Dedifferentiated amniotic fluid mesenchymal stem cell (primary cell): ENCODE results near the gene PNPLA2.
A peak's percentile ranks its signal among the peaks of the same experiment; 100 is the strongest.

Experiments
- DNase-seq: peaks from one replicate; pipeline ENCODE4 v3.0.0-alpha.2; 2016; ENCODE audit errors: extremely low spot score

Gene PNPLA2

DNA sequence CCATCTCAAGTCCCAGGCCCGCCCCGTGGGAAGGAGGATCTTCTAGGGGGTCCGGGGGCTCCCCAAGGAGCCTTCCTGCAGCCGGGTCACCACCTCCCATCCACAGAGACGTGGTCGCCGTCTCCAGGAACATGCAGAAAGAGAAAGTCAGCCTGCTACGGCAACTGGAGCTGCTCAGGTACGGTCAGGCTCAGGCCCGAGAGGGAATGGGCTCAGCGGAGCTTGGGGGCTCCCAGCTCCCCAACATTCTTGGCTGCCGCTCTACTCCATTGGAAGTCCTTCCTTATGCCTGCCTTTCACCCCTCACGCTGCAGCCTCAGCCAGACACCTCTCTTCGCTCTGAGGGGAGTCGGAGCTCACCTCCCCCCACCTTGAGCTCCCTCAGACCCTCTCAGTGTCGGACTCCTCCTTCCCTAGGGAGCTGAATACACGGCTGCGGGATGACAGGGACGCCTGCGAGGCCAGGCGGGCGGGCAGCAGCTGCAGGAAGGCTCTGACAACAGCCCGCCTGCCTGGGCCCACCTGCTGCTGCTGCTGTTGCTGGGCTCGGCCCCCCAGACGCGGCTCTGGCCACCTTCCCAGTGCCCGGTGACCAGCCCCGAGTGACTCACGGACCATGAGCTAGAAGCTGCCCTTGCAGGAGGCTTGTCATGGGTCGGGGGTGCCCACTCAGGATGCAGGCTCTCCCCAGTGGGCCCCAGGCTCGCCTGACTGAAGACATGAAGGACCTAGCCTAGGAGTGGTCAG lies 12.6 kb downstream of the PNPLA2 start:
- DNase-seq, result no peak

DNA sequence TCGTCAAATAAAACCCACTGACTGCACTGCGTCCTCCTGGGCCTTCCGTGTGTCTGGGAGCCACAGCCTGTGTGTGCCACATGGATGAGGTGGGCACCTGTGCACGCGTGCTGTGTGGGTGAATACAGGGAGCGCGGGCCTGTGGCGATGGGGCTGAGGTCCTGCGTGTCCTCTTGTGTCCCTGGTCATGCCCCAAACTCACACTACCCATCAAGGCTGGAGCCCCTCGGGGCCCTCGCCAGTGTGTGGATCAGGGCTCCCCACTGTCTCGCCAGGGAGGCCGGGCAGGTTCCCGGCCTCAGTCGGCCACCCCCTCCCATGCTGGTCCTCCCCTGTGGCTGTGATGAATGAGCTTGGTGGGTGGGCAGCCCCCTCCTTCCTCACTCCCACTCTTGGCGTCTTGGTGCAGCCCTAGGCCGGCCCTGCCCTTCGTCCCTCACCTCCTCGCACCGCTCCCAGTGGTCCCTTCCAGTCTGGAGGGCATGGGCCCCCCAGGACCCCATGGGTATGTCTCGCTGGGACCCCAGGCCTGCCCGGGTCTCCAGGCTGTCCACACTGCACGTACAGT lies 13.3 kb downstream of the PNPLA2 start:
- no peak for DNase-seq

DNA sequence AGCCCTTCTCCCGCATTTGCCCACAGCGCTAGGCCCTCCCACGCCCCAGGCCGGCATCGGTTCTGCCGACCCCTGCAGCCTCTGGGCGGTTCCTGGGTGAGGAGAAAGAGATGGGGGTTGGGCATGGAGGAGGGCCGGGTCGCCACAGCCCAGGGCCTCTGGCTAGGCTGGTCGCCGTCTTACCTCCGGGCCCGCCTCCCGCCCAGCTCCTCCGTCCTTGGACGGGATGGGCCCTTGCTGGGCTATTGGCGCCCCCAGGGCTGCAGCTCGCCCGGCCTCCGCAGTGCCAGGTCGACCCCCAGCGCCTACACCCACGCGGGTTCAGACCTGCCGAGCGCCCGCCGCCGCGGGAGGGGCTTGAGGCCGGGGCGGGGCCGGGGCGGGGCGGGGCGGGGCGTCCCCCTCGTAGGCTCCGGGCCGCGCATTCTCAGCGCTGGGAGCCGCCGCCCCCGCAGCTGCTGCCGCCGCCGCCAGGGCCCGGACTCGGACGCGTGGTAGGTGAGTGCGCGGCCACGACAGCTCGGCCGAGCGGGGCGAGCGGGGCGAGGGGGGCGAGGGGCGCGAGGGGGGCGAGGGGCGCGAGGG lies 13.9 kb downstream of the PNPLA2 start, which contains the start of gene CD151:
CD151 (plus strand) TSS at position 424 of the 585 bp plus-strand sequence. CDS start 3,118 bp downstream, outside the sequence.
- DNase-seq, result no peak

DNA sequence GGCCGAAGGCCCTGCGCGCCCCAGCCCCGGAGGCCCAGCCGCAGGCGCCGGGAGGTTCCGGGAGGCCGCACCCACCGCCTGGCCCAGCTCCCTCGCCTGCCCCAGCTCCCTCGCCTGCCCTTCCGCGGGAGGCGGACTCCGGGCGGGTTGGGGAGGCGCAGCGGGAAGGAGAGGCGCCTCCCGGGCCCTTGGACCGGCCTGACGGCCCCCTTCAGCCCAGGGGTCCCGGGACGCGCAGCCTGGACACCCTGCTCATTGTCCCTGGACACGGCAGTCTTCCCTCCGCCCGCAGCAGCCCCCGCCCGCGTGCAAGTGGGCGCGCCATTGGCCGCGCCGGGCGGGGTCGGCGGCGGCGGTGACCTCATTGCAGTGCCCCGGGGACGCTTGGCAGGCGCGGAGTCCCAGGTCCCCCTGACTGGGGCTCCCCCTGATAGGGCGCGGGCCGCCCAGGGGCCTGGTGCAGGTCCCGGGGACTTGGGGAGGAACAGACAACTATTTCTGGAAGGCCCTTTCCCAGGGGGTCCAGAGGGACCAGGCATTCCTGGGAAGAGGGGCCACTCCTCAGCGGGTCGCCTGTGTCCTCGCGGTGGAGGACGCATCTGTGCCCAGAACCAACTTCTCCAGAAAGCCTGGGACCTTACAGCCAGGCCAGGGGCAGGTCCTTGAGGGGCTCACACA lies 14.5 kb downstream of the PNPLA2 start:
- DNase-seq, result no peak

DNA sequence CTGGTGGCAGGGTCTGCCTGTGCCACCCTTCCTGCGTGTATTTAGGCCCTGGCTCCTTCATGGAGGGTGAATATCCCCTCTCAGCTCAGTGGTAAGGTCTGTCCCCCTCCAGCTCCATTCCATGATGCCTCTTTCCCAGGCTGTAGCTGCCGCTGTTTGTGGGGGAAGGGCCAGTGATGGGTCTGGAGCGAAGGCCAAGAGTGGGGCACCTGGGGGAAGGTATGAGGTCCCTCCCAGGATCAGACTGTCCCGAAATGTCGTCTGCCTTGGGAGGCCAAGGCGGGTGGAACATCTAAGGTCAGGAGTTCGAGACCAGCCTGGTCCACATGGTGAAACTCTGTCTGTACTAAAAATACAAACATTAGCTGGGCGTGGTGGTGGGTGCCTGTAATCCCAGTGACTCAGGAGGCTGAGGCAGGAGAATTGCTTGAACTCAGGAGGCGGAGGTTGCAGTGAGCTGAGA lies 15.2 kb downstream of the PNPLA2 start:
- no peak for DNase-seq

DNA sequence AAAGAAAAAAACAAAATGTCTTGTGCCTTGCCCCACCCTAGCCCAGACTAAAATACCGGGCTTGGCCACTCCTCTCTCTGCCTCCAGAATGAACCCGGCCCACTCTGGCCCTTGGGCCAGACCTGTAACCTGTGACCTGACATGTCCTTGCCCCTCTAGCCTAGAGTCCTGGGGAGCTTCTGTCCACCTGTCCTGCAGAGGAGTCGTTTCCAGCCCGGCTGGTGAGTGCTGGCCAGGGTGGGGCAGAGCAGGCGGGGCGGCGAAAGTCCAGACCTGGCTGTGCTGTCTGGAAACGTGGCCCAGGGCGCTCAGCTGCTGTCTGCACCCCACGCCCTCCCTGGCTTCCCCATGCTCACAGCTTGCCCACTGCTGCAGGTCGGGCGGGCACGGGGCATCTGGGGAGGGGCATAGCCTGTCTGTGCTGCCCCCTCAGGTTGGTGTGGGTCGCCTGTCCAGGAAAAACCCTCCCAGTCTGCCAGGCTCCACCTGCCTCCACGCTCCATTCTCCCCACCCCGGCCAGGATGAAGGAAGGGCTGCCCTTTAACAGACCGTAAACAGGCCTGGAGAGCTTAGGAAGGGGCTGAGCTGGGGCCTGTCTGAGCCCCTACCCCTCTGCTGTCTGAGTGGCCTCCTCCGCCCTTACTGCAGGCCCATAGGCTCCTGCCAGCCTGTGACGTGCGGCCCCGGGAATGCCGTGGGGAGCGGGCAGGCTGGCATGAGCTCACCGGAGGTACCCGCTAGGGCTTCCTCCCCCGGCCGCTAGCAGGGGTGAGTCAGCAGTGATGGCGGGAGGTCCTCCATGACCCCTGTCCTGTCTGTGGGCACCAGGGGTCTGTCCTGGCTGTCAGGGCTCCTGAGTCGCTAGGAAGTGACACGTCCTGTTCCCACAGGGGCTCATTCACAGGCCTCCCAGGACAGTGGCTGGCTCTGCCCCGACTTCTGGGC lies 15.9 kb downstream of the PNPLA2 start:
- peak; percentile 82 for DNase-seq

DNA sequence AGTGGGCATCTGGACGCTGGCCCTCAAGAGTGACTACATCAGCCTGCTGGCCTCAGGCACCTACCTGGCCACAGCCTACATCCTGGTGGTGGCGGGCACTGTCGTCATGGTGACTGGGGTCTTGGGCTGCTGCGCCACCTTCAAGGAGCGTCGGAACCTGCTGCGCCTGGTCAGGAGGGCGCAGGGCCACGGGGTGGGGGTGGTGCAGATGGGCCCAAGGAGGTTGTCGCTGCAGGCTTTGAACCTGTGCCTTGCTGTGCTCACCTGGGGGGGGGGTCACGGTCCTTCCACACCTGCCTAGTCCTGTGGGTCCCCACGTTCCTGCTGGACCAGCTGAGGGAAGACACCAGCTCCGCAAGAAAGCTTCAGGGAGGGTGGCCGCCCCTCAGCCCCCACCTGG lies 17.6 kb downstream of the PNPLA2 start:
- DNase-seq, result no peak

DNA sequence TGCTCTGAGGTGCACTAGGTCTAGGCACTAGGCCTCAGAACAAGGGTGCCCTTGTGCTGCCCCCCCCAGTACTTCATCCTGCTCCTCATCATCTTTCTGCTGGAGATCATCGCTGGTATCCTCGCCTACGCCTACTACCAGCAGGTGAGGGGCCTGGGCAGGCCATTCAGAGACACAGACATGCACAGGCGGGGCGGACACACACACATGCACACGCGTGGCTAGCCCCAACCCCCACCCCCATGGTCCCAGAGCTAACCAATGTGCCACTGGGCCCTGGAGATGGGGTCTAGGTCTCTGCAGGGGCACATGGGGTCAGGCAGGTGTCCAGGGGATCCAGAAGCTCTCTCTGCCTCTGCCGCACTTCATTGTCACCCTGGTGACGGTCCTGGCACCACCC lies 18.0 kb downstream of the PNPLA2 start:
- no peak for DNase-seq

DNA sequence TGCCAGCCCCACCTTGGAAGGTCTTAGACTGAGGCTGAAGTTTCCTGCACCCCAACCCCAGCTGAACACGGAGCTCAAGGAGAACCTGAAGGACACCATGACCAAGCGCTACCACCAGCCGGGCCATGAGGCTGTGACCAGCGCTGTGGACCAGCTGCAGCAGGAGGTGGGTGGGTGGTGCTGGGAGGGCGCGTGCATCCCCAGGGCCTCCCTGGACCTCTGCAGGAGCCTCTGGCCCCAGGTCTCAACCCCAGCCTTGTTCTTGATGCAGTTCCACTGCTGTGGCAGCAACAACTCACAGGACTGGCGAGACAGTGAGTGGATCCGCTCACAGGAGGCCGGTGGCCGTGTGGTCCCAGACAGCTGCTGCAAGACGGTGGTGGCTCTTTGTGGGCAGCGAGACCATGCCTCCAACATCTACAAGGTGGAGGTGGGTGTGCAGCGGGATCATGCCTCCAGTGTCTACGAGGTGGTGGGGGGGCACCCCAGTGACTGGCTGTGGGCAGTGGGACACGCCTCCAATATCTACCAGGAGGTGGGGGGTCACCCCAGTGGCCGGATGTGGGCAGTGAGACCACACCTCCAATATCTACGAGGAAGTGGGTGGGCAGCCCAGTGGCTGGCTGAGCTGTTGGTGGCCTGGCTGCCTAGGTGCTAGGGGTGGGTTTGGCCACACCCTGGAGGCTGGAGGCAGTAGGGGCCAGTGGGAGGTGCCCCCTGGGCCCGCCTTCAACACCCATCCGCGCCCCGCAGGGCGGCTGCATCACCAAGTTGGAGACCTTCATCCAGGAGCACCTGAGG lies 18.7 kb downstream of the PNPLA2 start:
- no peak for DNase-seq

DNA sequence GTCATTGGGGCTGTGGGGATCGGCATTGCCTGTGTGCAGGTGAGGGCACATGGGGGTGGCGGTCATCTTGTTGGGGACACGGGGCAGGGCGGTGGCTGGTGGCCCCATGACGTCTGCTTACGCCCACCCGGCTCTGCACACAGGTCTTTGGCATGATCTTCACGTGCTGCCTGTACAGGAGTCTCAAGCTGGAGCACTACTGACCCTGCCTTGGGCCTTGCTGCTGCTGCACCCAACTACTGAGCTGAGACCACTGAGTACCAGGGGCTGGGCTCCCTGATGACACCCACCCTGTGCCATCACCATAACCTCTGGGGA lies 19.2 kb downstream of the PNPLA2 start:
- DNase-seq, result no peak

DNA sequence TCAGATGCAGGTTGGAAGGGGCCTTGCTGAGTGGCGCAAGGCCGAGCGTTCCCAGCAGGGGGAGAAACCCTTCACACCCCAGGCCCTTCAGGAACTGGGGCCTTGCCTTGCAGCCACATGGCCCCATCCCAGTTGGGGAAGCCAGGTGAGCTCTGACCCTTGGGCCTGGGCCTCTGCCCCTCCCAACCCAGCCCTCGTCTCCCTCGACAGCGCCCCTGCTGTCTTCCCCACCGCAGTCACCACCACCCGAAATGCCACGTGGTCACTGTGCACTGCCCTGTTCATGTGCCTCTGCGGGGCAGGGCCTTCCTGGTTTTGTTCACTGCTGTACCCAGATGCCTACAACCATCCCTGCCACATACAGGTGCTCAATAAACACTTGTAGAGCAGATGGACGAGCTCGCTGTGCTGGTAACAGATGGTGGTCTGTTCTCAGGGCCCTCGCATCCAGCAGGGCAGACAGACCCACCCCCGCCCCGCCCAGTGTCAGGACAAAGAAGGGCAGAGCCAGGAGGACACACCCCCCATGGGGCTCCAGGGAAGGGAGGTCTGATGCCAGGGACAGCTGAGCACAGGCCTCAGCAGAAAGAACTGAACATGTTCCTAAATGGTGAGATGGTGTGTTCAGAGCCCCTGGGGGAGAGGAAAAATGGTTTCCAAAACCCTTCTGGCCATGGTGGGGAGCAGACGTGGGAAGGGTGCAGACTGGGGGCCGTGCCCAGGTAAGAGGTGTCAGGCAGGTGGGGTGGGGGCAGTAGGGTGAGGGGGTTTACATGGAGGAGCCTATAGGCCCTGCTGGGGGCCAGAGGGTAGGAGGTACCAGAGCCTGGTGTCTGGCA lies 19.9 kb downstream of the PNPLA2 start:
- no peak for DNase-seq

DNA sequence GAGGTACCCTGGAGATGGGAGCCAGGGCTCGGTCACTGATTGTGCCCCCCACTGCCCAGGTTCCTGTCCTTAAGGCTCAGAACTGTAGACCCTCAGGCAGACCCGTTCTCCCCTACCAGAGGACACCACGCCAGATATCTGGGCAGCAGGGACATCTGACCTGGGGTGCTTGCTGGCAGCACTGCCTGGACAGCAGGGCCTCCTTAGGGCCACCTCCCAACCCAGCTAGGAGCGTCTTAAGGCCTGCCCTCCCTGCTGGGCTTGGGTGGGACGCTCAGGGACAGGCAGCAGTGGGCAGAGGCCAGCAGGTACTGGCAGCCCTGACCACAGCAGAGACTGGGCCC lies 20.5 kb downstream of the PNPLA2 start:
- DNase-seq, result no peak

DNA sequence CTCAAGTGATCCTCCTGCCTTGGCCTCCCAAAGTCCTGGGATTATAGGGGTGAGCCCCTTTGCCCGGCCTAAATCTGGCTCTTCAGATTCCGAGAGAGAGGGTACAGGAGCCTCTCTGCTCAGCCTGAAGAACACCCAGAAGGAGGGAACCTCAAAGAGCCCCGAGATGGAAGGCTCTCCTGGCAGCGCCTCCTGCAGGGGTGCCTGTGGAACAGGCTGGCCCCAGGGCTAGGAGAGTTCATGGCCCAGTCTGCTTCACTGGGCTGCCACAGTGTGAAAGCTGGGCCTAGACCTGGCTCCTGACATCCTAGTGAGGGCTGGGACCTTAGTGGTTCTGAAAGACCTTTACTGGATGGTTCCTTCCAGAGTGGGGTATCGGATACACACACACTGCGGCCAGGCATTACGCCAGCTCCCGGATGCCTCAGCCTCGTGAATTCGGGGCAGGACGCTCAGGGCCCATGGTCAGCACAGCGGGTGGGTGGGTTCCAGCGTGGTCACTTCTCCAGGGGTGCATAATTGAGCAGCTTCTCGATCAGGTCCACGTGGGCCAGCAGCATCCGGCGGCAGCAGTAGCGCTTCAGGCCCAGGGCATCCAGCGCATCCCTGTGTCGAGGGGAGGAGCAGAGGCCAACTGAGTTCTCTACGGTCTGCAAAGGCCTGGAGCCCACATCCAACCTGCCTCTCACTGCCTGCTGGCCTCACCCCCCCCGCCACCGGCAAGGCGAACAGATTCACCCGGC lies 21.3 kb downstream of the PNPLA2 start:
- DNase-seq, result no peak

DNA sequence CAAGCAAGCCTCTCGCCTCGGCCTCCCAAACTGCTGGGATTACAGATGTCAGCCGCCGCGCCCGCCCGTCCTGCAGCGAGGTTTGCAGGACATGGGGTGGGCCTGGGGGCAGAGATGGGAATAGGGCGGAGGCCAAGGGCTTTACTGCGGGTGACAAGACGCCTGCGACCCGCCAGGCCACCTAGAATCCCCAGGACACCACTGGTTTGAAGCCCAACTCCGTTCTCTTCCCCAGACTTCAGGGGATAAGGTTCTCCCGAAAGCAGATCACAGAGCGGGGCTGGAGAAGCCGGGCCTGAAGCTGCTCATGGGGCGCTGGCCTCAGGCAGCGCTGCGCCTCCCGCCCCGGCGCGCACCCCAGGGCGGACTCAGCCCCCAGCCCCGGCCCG lies 23.3 kb downstream of the PNPLA2 start:
- DNase-seq, result no peak

DNA sequence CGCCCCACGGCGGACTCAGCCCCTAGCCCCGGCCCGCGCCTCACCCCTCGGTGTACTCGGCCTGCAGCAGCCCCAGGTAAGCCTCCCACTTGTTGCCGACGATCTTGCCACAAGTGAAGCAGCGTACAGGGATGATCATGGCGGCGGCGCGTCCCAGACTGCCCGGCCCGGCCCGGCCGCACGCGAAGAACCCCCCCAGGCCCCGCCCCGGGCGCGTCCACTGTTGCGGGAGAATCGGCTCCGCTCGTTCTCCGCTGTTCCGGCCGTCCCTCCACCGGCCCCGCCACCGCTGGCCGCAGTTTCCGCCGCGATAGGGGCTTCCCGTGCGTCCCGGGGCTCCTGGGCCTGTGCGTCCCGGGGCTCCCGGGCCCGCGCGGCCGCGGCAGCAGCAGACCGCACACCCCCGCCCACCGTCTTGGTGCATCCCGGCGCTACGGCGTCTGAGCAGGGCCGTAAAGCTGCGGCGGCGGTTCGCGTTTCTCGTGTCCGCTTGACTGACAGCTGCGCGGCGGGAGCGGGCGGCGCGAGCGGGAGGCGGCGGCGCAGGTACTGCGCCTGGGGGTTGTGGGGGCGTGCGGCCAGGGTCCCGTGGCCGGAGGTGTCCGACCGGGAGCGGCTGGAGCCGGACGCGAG lies 23.8 kb downstream of the PNPLA2 start, which contains the start of the genes POLR2L and TSPAN4:
POLR2L (minus strand) TSS at position 160 of the 633 bp plus-strand sequence; CDS start at position 139, 21 bp downstream.
TSPAN4 (plus strand) TSS at position 483 of the 633 bp plus-strand sequence. CDS start 7,453 bp downstream, outside the sequence.
- peak; percentile 81 for DNase-seq

DNA sequence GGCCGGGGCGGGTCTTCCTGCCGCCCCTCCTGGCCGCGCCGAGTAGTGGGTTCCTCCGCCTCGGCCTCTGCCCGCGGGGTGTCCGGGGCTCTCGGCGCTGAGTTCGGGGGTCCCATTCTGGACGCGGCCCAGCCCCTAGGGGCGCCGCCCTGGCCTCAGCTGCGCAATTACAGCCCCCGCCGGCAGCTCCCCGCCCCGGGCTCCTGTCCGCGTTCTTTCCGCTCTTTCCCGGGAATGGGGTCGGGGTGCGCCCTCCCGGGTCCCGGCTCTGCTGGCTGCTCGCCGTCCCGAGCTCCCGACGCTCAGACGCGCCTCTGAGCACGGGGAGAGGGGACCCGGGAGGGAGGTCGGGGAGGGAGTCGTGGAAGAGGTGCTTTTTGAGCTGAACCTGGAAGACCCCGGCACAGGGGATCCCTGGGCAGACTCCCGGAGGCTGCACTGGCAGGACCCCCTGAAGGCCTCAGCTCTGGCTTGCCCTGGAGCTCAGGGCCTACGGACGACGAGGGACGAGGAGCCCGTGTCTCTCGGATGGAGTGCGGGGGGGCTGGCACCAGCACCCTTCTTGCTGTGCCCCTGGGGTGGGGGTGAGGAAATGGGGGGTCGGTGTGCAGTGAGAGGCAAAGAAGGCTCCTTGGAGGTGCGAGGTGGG lies 24.5 kb downstream of the PNPLA2 start:
- no peak for DNase-seq

DNA sequence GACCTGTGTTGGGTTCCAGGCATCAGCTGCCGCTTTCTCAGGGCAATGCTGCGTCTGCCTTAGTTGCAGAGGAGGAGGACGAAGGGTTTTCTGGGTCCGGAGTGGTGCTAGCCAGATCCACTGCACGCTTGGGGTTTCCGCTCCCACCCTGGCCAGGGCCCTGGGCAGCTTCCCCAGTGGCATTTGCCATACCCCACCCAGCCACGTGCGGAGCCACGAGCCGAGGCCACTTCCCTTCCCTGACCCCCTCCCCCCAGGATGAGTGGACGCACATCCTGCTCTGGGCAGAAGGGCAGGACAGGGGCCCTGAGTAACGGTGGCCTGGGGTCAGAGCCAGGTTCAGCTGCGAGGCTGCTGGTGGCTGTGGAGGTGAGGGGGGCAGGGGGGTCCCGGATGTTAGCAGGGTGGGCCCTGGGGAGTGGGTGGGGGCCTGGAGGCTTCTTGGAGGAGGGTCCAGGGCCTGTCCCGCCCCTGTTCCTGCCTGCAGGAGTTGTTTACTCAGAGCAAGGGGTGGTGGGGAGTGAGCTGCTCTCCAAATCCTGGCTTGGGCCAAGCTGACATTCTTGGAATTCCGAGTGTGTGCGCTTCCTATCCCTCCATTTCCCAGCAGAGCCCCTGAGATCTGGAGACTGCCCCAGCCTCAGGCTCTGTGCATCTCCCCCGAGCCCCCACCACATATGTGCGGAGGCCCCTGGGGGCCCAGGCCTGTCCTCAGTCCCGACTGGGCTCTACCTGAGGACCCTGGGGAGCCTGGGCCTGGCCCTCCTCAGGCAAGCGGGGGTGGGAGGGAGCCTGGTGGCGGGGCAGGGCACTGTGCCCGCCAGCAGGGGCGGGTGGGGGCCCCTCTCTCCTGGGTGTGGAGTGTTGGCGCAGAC lies 25.3 kb downstream of the PNPLA2 start:
- DNase-seq, result peak; percentile 95
